Neural cell (in vitro differentiated cells): ENCODE data around the gene HRK. TPM values are rescaled to one million over a fixed set of nuclear protein-coding genes. Genes with fewer than 3 reads are reported as not detected.

ENCODE experiments used
- H2AFZ ChIP-seq: fragments of 200-600, 300-800 bp; sonication (generic), shearing (Covaris generic); 2 replicates; pipeline ENCODE4 v1.6.0; 2014; ENCODE audit warnings: low read depth, mild to moderate bottlenecking, antibody characterized with exemption, low read length, moderate library complexity
- H3F3A ChIP-seq: fragments of 200-600 bp; shearing (Covaris generic); 2 replicates; pipeline ENCODE4 v1.6.1; 2016; ENCODE audit warnings: mild to moderate bottlenecking, moderate library complexity, mixed read lengths, antibody characterized with exemption, low read length; ENCODE audit not compliant: insufficient read depth, poor library complexity, severe bottlenecking
- H3K27ac ChIP-seq: fragments of 200-600, 300-800 bp; sonication (generic), shearing (Covaris generic); 2 replicates; pipeline ENCODE4 v1.5.1; 2014; ENCODE audit warnings: mild to moderate bottlenecking, low read length, moderate library complexity
- H3K27me3 ChIP-seq: fragments of 300-800, 200-600 bp; sonication (generic), shearing (Covaris generic); 2 replicates; pipeline ENCODE4 v1.6.0; 2014; ENCODE audit warnings: mild to moderate bottlenecking, low read depth, low read length, moderate library complexity; ENCODE audit not compliant: insufficient read depth
- H3K36me3 ChIP-seq: fragments of 300-800, 200-600 bp; sonication (generic), shearing (Covaris generic); 2 replicates; pipeline ENCODE4 v1.5.1; 2014; ENCODE audit warnings: mild to moderate bottlenecking, antibody characterized with exemption, low read length, moderate library complexity; ENCODE audit not compliant: insufficient read depth
- H3K4me2 ChIP-seq: fragments of 300-800, 200-600 bp; sonication (generic), shearing (Covaris generic); 2 replicates; pipeline ENCODE4 v1.6.0; 2014; ENCODE audit warnings: mild to moderate bottlenecking, low read length
- H3K4me3 ChIP-seq: fragments of 300-800, 200-600 bp; sonication (generic), shearing (Covaris generic); 2 replicates; pipeline ENCODE4 v1.5.1; 2014; ENCODE audit warnings: mild to moderate bottlenecking, low read length, moderate library complexity
- H3K79me2 ChIP-seq: fragments of 200-600 bp; shearing (Covaris generic); replicated peaks from 2 replicates; pipeline ENCODE4 v1.6.0; 2014; ENCODE audit warnings: mild to moderate bottlenecking, low read length, moderate library complexity; ENCODE audit not compliant: insufficient read depth
- H3K9ac ChIP-seq: fragments of 300-800, 200-600 bp; sonication (generic), shearing (Covaris generic); 2 replicates; pipeline ENCODE4 v1.6.1; 2016; ENCODE audit warnings: mild to moderate bottlenecking, low read length, mixed read lengths
- H3K9me2 ChIP-seq: fragments of 200-600 bp; shearing (Covaris generic); 2 replicates; pipeline ENCODE4 v1.6.1; 2016; ENCODE audit warnings: mild to moderate bottlenecking, low read length, mixed read lengths; ENCODE audit not compliant: insufficient read depth
- H3K9me3 ChIP-seq: fragments of 200-600, 300-800 bp; sonication (generic), shearing (Covaris generic); 2 replicates; pipeline ENCODE4 v1.6.1; 2016; ENCODE audit warnings: mild to moderate bottlenecking, mixed run types, low read length, moderate library complexity, mixed read lengths
- H4K20me1 ChIP-seq: fragments of 200-600 bp; shearing (Covaris generic); 2 replicates; pipeline ENCODE4 v1.6.1; 2016; ENCODE audit warnings: mild to moderate bottlenecking, mixed run types; ENCODE audit not compliant: insufficient read depth
- CTCF ChIP-seq: fragments of 450-650 bp; IDR thresholded peaks from 2 replicates; pipeline ENCODE4 v1.5.1; 2014; ENCODE audit warnings: antibody characterized with exemption, mild to moderate bottlenecking, moderate library complexity; ENCODE audit not compliant: poor library complexity, severe bottlenecking
- EP300 ChIP-seq: fragments of 450-650 bp; conservative IDR thresholded peaks from 2 replicates; pipeline ENCODE4 v1.6.1; 2014; ENCODE audit warnings: antibody characterized with exemption, mild to moderate bottlenecking, moderate library complexity; ENCODE audit not compliant: poor library complexity, severe bottlenecking
- EZH2 ChIP-seq: fragments of 200-600, 300-800 bp; shearing (Covaris generic), sonication (generic); IDR thresholded peaks from 2 replicates; pipeline ENCODE4 v1.6.1; 2014; ENCODE audit warnings: antibody characterized with exemption, low read length, borderline replicate concordance, mild to moderate bottlenecking; ENCODE audit not compliant: insufficient read depth, poor library complexity, severe bottlenecking
- MXI1 ChIP-seq: fragments of 450-650 bp; conservative IDR thresholded peaks from 2 replicates; pipeline ENCODE4 v1.6.1; 2014; ENCODE audit warnings: antibody characterized with exemption, mild to moderate bottlenecking; ENCODE audit not compliant: poor library complexity, severe bottlenecking
- POLR2AphosphoS5 ChIP-seq: IDR thresholded peaks from 2 replicates; pipeline ENCODE4 v1.6.1; 2012
- RAD21 ChIP-seq: fragments of 450-650 bp; conservative IDR thresholded peaks from 2 replicates; pipeline ENCODE4 v1.6.1; 2014; ENCODE audit warnings: antibody characterized with exemption, mild to moderate bottlenecking, moderate library complexity
- SMC3 ChIP-seq: fragments of 450-650 bp; conservative IDR thresholded peaks from 2 replicates; pipeline ENCODE4 v1.6.1; 2014; ENCODE audit warnings: antibody characterized with exemption, mild to moderate bottlenecking, moderate library complexity; ENCODE audit not compliant: poor library complexity
- TAF1 ChIP-seq: IDR thresholded peaks from 2 replicates; pipeline ENCODE4 v1.6.1; 2012; ENCODE audit warnings: low read depth
- polyA plus RNA-seq: library from polyadenylated mRNA; depleted of rRNA; stranded (reverse); fragments of >200 nt; gene quantifications from 2 replicates; pipeline ENCODE4 v1.2.3, GENCODE V29; 2014
- TF ChIP-seq, protein P1 (sequence below): IDR thresholded peaks from 2 replicates; pipeline ENCODE4 v1.6.1; 2012; ENCODE audit warnings: borderline replicate concordance

The HRK gene
- polyA plus RNA-seq, 1 donor from 2014 or later, result 1.4 TPM

- no peaks in the 10 kb centered on the region for H3F3A ChIP-seq
- no peaks in the 10 kb centered on the region for H3K9me2 ChIP-seq
- H3K36me3 ChIP-seq, result no peaks in the 10 kb centered on the region
- TF ChIP-seq POLR2AphosphoS5 (no peak), SMC3 (no peak), RAD21 (no peak), EP300 (no peak), MXI1 (no peak), TAF1 (no peak), CTCF (no peak), EZH2 (no peak)
- TF ChIP-seq, protein P1, sequence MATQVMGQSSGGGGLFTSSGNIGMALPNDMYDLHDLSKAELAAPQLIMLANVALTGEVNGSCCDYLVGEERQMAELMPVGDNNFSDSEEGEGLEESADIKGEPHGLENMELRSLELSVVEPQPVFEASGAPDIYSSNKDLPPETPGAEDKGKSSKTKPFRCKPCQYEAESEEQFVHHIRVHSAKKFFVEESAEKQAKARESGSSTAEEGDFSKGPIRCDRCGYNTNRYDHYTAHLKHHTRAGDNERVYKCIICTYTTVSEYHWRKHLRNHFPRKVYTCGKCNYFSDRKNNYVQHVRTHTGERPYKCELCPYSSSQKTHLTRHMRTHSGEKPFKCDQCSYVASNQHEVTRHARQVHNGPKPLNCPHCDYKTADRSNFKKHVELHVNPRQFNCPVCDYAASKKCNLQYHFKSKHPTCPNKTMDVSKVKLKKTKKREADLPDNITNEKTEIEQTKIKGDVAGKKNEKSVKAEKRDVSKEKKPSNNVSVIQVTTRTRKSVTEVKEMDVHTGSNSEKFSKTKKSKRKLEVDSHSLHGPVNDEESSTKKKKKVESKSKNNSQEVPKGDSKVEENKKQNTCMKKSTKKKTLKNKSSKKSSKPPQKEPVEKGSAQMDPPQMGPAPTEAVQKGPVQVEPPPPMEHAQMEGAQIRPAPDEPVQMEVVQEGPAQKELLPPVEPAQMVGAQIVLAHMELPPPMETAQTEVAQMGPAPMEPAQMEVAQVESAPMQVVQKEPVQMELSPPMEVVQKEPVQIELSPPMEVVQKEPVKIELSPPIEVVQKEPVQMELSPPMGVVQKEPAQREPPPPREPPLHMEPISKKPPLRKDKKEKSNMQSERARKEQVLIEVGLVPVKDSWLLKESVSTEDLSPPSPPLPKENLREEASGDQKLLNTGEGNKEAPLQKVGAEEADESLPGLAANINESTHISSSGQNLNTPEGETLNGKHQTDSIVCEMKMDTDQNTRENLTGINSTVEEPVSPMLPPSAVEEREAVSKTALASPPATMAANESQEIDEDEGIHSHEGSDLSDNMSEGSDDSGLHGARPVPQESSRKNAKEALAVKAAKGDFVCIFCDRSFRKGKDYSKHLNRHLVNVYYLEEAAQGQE, result no peak
- H3K9ac ChIP-seq, result no peak overlapping the region
- H3K9me3 ChIP-seq, result no peaks in the 10 kb centered on the region
- H3K79me2 ChIP-seq, result no peaks in the 10 kb centered on the region
- no peaks in the 10 kb centered on the region for H3K27me3 ChIP-seq
- no peak overlapping the region for H3K4me2 ChIP-seq
- no peaks in the 10 kb centered on the region for H4K20me1 ChIP-seq
- no peak overlapping the region for H3K27ac ChIP-seq
- no peak overlapping the region for H2AFZ ChIP-seq
- H3K4me3 ChIP-seq, result no peak overlapping the region
Observed at GRCh38 chr12:116862167-116862566, 19.1 kb downstream of the HRK start.

- Histone ChIP-seq H3K9ac (no peak overlapping the region), H3K27me3 (no peaks in the 10 kb centered on the region), H4K20me1 (no peaks in the 10 kb centered on the region), H3K9me2 (no peaks in the 10 kb centered on the region), H3K9me3 (no peaks in the 10 kb centered on the region), H2AFZ (no peak overlapping the region), H3K79me2 (no peaks in the 10 kb centered on the region), H3K4me2 (no peak overlapping the region), H3F3A (no peaks in the 10 kb centered on the region), H3K4me3 (no peak overlapping the region), H3K36me3 (no peaks in the 10 kb centered on the region), H3K27ac (no peak overlapping the region)
- TF ChIP-seq RAD21 (no peak), SMC3 (no peak)
Observed at GRCh38 chr12:116861320-116861719, 19.9 kb downstream of the HRK start.

DNA sequence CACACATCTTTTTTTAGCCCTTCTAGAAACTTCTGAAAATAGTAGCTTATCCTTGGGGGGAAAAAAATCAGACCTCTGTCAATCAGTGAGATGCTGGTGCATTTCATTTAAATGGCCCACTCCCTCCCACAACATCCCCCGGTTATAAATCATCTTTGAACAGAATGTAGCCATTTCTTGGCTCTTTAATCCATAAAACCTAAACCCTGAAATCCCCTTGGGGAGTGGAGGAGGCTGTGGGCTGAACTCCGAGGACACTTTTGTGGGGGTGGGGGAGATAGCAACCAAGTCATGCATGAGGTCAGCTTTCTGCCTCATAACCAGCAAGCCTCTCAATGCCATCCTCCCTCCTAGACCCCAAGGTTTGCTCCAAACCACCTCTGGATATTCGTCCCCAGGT, 21.0 kb downstream of the HRK start:
- Histone ChIP-seq H3K9me3 (no peaks in the 10 kb centered on the region), H2AFZ (no peak overlapping the region), H3K9me2 (no peaks in the 10 kb centered on the region), H3K4me2 (no peak overlapping the region), H3K9ac (no peak overlapping the region), H4K20me1 (no peaks in the 10 kb centered on the region), H3K27ac (no peak overlapping the region), H3K27me3 (no peaks in the 10 kb centered on the region), H3F3A (no peaks in the 10 kb centered on the region), H3K79me2 (no peaks in the 10 kb centered on the region), H3K36me3 (no peaks in the 10 kb centered on the region), H3K4me3 (no peak overlapping the region)
- no peak for TF ChIP-seq EP300
- no peak for TF ChIP-seq CTCF
- no peak for TF ChIP-seq POLR2AphosphoS5
- TF ChIP-seq RAD21, result no peak
- no peak for TF ChIP-seq TAF1
- TF ChIP-seq, protein P1, result no peak
- no peak for TF ChIP-seq SMC3
- no peak for TF ChIP-seq EZH2
- no peak for TF ChIP-seq MXI1
